ENCODE results near the gene TMEM209.
"Not testable (repeated sequence)": the region's sequence is repeated elsewhere in the genome, so short reads cannot be mapped to it uniquely, and the experiment has no call there.

Gene TMEM209

DNA sequence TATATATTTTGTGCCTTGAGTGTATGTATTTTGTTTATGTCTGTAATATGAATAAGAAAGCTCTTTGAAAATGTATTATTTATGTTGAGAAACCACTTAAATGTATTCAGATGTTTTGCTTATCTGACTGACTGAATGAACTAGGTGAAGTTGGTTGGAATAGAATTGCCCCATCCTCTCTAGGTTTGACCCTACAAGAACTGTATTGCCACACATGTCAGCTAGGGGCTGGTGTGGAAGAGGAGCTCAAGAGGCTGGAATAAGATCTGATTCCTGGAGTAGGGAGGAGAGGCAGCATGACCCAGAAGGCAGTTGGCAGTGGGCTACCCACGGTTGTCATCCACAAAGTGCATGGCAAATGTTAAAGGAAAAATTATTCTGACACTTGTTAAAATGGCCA, 11.5 kb upstream of the TMEM209 start:
- FAIRE-seq: no peak

DNA sequence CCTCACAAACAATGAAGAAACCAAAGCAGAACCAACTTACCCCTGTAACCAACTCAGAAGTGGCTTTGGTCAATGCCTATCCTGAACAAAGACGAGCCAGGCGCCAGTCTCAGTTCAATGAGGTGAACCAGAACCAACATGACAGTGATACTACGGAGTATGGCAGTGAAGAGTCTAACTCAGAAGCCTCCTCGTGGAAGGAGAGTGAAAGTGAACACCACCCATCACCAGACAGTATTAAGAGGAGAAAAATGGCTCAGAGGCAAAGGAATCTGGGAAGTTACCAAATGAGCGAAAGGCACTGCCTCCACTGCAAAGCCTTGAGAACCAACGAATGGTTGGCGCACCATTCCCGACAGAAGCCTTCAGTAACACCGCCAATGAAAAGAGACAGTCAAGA, 10.8 kb upstream of the TMEM209 start:
- FAIRE-seq: no peak

DNA sequence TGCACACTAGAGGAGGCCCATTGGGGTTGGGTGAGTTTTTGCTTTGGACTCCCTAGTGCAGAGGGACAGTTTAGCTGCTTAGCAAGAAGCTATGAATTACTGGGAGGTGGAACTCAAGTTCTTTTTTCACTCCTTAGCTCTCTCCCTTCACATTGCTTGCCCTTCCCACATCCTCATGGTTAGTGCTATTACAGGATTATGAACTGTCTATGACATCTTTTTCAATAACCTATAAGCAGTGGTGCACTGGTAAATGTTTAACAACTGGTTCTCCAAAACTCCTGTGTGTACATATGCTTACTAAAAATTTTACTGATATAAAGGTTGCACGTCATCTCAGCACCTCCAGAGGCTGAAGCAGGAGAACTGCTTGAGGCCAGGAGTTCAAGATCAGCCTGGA, 8.6 kb upstream of the TMEM209 start:
- no peak for FAIRE-seq

DNA sequence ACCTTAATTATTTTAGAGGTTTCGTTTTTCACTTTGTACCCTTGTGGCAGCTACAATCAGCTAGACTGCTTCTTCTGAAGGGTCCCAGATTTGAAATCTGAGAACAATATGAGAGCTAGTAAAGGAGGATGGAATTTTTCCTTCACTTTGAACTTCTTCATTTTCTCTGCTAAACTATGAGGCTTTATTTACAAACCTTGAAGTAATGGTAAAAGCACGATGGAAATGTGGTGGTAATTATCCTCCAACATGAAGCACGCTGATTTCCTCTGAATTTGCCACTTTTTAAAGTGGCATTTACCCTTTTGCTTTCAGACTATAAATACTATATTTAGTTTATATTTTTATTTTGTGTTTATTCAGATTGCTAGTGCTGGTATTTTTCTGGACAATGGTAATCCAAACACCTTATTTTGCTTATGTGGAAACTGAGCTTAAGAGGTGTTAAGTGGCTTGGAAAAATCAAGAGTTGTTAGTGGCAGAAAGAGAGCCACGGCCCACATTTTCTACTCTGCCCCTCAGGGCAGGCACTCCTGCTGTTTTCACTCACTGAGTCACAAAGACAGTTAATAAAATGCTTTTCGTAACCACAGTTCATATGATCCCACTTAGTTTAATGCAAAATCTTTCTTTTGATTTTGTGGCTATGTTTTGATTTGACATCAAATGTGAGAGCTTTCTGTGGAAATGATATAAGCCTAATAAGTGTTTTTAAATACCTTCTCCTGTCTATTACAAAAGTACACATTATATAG, 5.2 kb upstream of the TMEM209 start:
- FAIRE-seq: no peak

DNA sequence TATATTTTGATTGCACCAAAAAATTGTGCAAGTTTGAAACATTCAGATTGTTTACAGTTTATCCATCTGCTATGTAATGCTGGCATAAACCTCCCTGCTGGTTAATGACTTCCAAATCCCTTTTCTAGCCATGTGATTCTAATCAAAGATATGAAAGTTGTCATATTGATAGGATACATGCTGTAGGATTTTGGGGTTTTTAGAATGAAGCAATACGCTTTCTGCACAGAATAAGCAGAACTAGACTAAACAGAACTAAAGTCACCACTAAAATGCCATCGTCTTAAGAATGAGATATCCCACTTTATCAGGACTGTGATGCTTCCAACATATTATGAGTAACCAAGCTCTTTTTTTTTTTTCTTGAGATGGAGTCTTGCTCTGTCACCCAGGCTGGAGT, 3.3 kb upstream of the TMEM209 start:
- no peak for FAIRE-seq

DNA sequence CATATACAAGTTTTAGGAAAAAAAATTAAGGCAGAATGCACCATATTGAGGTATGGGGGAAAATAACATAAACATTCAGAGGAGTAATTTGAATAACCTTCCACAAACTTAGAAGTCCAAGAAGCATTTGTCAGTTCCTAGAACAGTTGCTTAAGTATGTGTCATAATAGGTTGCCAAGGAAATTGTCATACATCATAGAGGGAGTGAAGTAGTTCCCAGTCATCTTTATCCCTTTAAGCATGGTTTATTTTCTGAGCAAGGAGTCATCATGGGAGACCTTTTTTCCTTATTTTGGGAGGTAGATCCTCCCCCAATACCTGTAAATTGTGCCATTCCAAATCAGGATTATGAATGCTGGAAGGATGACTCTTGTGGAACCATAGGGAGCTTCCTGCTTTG, 2.4 kb upstream of the TMEM209 start, which contains the start of gene SSMEM1:
Gene SSMEM1 (plus strand): TSS at position 219 of the 400 bp plus-strand sequence. CDS start 51 bp downstream, at position 270.
- FAIRE-seq: no peak

DNA sequence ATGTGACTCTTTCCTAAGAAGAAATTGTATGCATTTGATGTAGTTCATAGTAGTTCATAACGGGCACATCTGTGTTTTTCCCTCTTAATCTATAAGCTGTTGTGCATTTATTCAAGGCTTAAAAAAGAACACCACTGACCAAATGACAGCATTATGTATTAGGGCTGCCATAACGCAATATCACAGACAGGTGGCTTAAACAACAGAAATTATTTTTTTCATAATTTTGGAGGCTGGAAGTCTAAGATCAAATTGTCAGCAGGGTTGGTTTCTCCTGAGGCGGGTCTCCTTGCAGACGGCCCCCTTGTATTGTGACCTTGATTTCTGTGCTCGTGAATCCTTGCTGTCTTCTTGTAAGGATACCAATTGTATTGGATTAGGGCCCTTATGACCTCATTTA, 1.8 kb upstream of the TMEM209 start:
- no peak for FAIRE-seq

DNA sequence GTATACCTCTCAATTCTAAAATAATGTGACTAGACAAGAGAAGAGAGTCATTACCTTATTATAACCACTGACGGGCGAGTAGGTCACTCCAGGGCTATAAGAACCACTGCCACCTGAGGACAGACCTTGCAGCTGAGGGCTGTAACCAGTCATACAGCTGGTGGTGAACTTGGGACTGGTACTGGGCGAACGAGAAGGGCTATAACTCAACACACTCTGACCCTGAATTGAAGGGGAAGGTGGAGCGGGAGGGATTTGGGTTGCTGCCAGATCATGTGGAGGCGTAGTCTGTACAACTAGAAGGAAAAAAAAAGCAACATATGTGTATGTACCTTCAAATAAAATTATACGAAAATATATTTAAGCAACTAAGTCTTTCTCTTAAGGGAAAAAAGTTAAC, 3.4 kb downstream of the TMEM209 start:
- no peak for FAIRE-seq

DNA sequence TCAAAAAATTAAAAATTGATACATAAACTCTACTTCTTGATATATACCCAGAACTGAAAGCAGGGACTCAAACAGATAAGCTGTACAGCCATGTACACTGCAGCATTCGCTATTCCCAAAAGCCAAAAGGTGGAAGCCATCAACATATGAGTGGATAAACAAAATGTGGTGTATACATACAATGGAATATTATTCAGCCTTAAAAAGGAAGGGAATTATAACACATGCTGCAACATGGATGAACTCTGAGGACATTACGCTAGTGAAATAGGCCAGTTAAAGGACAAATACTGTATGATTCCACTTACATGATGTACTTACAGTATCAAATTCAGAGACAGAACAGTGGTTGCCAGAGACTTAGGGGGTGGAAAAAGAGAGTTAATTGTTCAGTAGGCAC, 8.1 kb downstream of the TMEM209 start:
- FAIRE-seq: no peak

DNA sequence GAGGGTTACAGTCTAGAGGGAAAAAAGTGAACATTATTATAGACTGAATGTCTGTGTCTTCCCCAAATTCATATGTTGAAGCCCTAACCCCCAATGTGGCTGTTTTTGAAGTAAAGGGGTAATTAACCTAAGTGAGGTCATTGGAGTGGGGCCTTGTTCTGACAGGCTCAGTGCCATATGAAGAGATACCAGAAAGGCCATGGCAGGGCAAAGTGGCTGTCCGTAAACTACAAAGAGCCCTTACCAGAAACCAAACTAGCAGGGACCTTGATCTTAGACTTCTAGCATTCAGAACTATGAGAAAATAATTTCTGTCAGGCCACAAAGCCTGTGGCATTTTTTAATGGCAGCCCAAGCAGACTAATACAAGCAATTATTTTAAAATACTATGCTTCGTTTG, 8.7 kb downstream of the TMEM209 start:
- FAIRE-seq: no peak

DNA sequence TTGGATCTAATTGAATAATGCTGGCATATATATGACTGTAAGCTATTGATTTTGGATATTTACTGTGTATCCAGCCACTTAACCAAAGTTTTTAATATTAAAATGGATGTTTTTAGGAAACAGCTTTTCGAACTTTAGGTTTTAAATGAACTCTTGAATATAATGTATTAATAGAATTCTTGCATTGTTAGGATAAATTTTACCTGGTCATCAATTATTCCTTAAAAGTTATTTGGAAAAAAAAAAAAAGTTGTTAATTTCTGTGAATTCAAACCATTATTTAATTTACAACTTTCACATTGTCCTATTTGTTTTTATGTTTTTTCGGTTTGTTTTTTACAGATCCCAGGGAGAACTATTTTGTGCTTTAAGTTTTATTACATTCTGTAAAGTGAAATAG, 9.8 kb downstream of the TMEM209 start:
- FAIRE-seq: peak; percentile 70

DNA sequence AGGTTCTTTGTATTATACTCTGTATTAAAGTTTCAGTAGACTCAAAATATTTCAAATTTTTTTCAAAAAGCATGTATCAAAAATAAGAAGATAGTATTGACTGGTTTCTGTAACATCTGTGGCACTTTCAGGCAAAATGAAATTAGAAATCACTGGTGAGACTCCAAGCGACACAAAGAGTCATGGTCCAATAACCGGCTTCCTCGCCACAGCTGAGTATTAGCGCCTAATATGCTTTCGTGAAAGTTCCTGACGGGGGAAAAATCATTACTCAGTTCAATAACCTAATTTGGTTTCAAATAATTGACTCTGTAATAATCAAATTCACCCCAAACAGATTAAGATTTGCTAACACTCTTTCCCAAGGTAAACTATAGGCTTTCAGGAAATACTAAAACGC, 13.4 kb downstream of the TMEM209 start:
- no peak for FAIRE-seq

DNA sequence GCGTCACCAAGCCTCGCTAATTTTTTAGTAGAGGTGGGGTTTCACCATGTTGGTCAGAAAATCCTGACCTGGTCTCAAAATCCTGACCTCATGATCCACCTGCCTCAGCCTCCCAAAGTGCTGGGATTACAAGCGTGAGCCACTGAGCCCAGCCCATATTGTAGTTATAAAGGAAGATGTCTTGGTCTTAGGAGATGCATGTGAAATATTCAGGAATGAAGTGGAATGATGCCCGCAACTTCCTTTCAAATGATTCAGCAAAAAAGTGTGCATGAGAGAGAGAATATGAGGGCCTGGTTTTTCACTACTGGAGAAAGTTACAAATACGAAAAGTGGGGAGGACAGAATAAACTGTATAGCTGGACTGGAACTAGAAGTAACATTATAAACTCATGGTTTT, 15.9 kb downstream of the TMEM209 start:
- FAIRE-seq: no peak

DNA sequence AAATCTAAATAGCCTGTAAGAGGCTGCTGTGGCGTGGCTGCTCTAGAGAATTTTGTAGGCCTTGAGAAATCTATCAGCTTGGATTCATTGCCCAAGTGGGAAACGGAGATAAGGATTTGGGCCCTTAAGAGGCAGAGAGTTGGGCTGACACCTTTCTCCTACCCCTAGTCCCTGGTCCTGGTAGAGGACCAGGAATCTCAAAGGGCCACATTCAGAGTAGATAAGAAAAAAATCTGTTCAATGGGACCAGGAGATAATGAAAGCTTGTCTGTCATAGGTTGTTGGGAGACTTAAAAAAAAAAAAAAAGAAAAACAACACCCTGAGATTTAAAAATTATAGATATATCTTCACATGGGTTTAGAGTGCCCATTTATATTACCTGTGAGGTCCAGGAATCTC, 17.8 kb downstream of the TMEM209 start:
- no peak for FAIRE-seq

DNA sequence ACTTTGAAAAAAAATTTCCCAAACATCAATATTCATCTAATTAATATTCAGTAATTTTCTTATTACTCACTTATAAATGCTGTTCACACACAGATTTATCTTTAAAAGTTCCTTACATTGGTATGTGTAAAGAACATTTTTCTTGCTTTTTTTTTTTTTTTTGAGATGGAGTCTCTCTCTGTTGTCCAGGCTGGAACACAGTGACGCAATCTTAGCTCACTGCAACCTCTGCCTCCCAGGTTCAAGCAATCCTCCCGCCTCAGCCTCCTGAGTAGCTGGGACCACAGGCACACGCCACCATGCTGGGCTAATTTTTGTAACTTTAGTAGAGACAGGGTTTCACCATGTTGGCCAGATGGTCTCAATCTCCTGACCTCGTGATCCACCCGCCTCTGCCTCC, 20.9 kb downstream of the TMEM209 start:
- FAIRE-seq: not testable (repeated sequence)

DNA sequence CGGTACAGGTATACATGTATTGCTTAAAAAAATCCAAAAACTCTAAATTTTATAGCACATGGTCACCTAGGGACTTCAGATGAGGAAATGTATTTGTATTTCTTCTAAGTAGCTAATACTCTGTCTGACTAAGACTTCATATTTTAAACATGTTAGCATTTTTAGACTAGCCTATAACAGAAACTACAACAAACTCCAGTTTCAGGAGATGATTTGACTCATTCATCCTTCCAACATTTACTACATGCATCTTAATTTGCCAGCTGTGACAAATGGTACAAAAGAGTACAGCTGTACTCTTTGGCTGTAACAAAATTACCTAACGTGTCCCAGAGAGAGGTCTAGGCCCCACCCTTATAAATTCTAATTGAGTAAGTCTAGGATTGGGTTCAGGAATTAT, 22.2 kb downstream of the TMEM209 start:
- no peak for FAIRE-seq

DNA sequence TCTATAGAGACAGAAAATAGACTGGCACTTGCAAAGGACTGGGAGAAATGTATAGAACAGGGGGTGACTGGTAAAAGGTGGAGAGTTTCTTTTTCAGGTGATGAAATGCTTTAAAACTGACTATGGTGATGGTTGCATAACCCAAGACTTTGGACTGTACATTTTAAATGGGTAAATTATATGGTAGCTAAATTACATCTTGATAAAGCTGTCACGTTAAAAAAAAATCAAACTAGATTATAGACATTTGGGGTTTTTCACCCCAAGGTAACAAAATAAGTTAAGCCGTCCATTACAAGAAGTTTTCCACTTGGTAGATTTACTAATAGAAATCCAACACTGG, 24.0 kb downstream of the TMEM209 start:
- no peak for FAIRE-seq

DNA sequence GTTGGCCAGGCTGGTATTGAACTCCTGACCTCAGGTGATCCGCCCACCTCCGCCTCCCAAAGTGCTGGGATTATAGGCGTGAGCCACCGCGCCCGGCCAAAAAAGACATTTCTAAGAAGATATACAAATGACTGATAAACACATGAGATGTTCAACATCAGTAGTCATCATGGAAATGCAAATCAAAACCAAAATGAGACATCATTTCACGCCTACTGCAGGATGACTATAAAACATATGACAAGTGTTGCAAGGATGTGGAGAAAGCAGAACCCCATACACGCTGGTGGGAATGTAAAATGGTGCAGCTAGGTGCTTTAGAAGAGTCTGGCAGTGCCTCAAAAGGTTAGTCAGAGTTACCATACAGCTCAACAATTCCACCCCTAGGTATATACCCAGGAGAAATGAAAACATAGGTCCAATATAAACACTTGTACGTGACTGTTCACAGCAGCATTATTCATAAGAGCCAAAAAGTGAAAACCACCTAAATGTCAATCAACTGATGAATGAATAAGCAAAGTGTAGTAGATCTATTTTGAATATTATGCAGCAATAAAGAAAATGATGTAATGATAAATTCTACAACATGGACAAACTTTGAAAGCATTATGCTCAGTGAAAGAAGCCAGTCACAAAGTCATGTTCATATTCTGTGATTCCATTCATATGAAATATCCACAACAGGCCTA, 24.5 kb downstream of the TMEM209 start:
- FAIRE-seq: no peak

DNA sequence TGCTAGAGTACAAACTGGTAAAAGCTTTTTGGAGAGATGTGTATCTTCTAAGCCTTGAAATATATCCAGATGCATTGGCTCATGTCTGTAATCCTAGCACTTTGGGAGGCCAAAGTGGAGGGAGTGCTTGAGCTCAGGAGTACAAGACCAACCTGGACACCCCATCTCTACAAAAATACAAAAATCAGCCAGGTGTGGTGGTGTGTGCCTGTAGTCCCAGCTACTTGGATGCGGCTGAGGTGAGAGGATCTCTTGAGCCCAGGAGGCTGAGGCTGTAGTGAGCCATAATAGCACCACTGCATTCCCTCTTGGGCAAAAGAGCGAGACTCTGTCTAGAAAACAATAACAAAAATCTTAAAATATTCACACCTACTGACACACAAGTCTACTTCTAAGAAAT, 25.6 kb downstream of the TMEM209 start:
- no peak for FAIRE-seq

DNA sequence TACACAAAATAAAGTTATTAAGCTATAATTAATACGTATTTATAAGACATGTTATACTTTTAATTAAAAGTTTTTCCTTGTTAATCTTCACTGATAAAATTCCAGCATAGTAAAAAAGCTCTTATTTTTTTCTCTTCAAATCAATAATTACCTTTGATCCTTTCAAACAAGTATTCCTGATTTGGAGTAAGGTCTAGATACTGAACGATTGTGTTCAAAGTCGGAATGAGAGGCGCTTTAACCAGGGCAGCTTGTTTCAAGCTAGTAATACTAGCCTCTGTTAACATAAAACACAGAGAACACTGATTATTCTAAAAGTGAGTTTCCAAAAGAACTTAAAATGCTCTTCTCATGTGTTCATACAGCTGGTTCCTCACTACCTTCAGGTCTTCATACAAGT, 27.0 kb downstream of the TMEM209 start:
- no peak for FAIRE-seq

DNA sequence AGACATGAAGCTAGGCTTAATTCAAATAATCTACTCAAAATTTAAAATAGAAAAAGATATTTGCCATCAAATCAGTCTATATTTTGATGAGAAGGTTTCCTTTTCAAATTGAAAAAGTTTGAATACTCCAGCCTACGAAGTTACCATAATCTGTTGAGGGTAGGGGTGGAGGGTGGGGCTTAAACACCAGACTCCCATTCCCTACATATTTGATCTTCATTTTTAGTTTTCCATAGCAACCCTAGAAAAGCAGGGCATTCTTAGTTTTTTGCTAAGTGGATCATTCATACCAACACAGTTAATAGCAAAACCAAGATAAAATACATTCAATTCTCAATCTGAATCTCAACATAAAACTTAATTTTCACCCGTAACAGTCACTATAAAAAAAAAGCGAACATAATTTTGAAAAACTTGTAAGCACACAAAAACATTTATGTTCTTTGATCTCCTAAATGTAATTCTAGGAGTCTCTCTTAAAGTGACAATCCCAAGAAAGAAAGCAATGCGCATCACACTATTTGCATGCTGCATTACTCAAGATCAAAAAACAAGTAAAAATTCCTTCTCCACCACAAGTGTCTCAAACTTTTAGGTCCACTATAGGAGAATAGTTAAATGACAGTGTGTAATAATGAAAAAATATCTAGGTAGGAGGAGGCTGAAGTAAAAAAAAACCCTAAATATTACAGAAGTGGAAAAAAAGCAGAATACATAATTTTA, 30.8 kb downstream of the TMEM209 start:
- no peak for FAIRE-seq

DNA sequence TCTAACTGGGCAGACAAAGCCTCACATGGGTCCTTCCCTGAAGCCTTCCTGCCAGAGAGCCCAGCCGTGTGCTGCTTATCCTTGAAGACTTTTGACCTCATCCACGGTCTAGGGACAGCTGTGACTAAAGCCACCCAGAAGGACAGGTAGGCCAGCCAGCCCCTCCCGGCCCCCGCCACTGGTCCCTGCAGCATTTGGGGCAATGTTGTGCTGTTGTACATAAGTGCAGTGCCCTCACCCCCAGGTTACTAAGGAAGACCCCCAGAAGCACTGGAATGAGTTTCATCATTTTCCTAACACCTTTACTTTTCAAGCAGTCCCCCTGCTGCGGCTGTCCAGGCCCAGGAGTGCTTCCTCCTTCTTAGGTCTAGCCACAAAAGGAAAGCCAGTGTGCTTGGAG, 43.0 kb downstream of the TMEM209 start:
- no peak for FAIRE-seq

DNA sequence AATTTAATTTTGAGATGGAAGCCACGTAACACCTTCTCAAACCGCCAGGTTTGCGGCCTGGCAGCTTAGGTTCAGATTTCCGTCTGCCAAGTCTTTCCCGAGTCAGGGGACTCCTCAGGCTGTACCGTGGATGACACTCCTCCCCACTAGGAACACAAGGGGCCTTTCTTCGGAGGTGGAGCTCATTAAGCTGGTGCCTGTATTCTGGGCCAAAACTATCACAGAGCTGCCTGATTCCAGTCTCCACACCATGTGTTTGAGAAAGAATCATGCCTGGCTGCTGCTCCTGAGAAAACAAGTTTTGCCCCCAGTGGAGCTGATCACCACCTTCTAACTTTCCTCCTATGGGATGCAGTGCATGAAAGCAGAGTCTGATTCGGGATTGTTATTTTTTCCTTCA, 44.8 kb downstream of the TMEM209 start:
- no peak for FAIRE-seq

DNA sequence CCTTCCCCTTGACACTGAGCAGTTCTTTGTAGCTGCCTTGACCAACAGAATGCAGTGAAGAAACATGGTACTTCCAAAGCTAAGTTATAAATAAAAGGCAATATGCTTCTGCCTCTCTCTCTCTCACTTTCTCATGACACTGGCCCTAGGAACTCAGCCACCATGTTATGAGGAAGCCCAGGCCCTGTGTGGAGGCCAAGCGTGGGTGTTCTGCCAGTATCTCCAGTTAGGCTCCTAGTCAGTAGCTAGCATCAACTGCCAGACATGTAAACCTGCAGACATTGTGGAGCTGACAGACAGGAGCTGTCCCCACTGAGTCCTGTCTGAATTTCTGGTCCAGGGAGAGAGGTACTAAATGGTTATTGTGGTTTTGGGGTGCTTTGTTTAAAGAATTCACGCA, 45.2 kb downstream of the TMEM209 start:
- no peak for FAIRE-seq
